NT2/D1 (cell line): ENCODE data around the gene CDC42SE1.

Experiments
- DNase-seq: peaks from one replicate; pipeline ENCODE4 v3.0.0-alpha.2; 2011; ENCODE audit warnings: low read depth, low spot score
- H3K27me3 ChIP-seq: 2 replicates; pipeline ENCODE4 v1.6.0; 2011; ENCODE audit warnings: mild to moderate bottlenecking; ENCODE audit not compliant: insufficient read length, insufficient read depth
- H3K36me3 ChIP-seq: 2 replicates; pipeline ENCODE4 v1.6.1; 2011; ENCODE audit warnings: mild to moderate bottlenecking, low read length, mixed read lengths; ENCODE audit not compliant: insufficient read depth, insufficient read length
- H3K4me1 ChIP-seq: 2 replicates; pipeline ENCODE4 v1.5.1; 2011; ENCODE audit not compliant: insufficient read depth, insufficient read length
- H3K4me3 ChIP-seq: 2 replicates; pipeline ENCODE4 v1.5.1; 2011; ENCODE audit warnings: low read depth; ENCODE audit not compliant: insufficient read length
- H3K9ac ChIP-seq: 2 replicates; pipeline ENCODE4 v1.6.0; 2011; ENCODE audit warnings: low read depth; ENCODE audit not compliant: insufficient read length
- H3K9me3 ChIP-seq: 2 replicates; pipeline ENCODE4 v1.5.1; 2011; ENCODE audit warnings: mild to moderate bottlenecking, low read length; ENCODE audit not compliant: insufficient read depth
- SUZ12 ChIP-seq: IDR thresholded peaks from 2 replicates; pipeline ENCODE4 v1.6.1; 2011; ENCODE audit not compliant: insufficient read length, insufficient read depth; ENCODE audit errors: extremely low read depth
- YY1 ChIP-seq: IDR thresholded peaks from 2 replicates; pipeline ENCODE4 v1.6.1; 2011; ENCODE audit not compliant: insufficient read length, insufficient read depth
- ZNF274 ChIP-seq: IDR thresholded peaks from 2 replicates; pipeline ENCODE4 v1.6.1; 2011; ENCODE audit warnings: mild to moderate bottlenecking, low read depth, low read length

Gene CDC42SE1

DNA sequence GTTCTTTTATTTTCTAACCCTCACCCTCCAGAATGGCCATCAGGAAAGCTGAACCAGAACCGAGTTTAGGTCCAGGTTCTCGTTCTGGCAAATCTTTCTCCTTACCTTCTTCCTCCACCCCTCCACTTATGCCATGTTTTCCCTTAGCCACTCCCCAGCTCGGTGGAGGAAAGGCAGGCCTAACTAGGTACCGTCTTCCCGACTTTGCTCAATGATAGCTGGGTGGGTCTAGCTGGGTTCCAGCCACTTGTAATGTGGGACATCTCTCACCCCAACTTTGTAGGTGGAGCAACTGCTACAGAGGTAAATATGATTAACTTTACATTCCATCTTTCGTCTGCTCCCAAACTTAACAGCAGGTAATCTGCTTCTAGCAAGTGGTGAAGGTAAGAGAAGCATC lies 22.4 kb downstream of the CDC42SE1 start:
- H3K36me3 ChIP-seq = peaks cover 20% of the 10 kb centered on the region
- H3K4me1 ChIP-seq = no peaks in the 10 kb centered on the region
- H3K4me3 ChIP-seq = no peak overlapping the region
- no peaks in the 10 kb centered on the region for H3K9me3 ChIP-seq
- DNase-seq = no peak
- H3K9ac ChIP-seq = no peak overlapping the region
- no peak for TF ChIP-seq SUZ12
- no peak for TF ChIP-seq ZNF274
- TF ChIP-seq YY1 = no peak
- H3K27me3 ChIP-seq = no peaks in the 10 kb centered on the region

GRCh38 chr1:151036356-151036755 lies 23.1 kb downstream of the CDC42SE1 start, which contains the start of gene BNIPL:
Gene BNIPL, plus strand, starts transcription at chr1:151036586. Its CDS starts 140 bp downstream, at chr1:151036726.
- Histone ChIP-seq H3K9ac (no peak within 1 kb of the TSS), H3K9me3 (no peaks in the 10 kb centered on the region), H3K36me3 (peaks cover 22% of the 10 kb centered on the region), H3K27me3 (no peaks in the 10 kb centered on the region), H3K4me1 (no peaks in the 10 kb centered on the region), H3K4me3 (no peak within 1 kb of the TSS)
- DNase-seq = no peak
- TF ChIP-seq YY1 (no peak), ZNF274 (no peak), SUZ12 (no peak)

DNA sequence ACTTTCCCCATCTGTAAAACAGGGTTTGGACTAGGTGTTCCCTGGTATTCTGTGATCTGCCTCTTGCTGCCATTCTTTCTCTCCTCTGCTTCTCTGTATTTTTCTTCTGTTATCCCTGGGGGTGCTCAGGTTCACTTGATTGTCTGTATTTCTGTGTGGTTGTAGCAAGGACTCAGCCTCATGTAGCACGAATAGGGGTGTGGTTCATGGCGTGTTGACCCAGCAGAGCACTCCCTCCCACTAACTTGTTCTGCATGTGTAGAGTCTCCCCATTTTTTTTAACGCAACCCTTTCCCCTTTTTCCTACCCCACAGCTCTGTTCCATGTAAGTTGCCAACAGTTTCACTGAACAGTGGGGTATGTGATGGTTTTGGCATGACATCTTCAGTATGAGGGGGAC lies 24.3 kb downstream of the CDC42SE1 start:
- Histone ChIP-seq H3K9me3 (no peaks in the 10 kb centered on the region), H3K4me3 (no peak overlapping the region), H3K27me3 (no peaks in the 10 kb centered on the region), H3K9ac (no peak overlapping the region), H3K36me3 (peaks cover 29% of the 10 kb centered on the region), H3K4me1 (no peaks in the 10 kb centered on the region)
- no peak for DNase-seq
- TF ChIP-seq SUZ12 (no peak), ZNF274 (no peak), YY1 (no peak)

GRCh38 chr1:151032164-151032563 lies 27.3 kb downstream of the CDC42SE1 start:
- no peak for DNase-seq
- Histone ChIP-seq H3K9ac (no peak overlapping the region), H3K36me3 (peaks cover 52% of the 10 kb centered on the region), H3K27me3 (no peaks in the 10 kb centered on the region), H3K9me3 (no peaks in the 10 kb centered on the region), H3K4me3 (no peak overlapping the region), H3K4me1 (no peaks in the 10 kb centered on the region)
- TF ChIP-seq SUZ12 = no peak
- no peak for TF ChIP-seq ZNF274
- TF ChIP-seq YY1 = no peak

GRCh38 chr1:151026460-151026859 lies 33.0 kb downstream of the CDC42SE1 start:
- Histone ChIP-seq H3K36me3 (peaks cover 49% of the 10 kb centered on the region), H3K4me3 (no peak overlapping the region), H3K4me1 (no peaks in the 10 kb centered on the region), H3K27me3 (no peaks in the 10 kb centered on the region), H3K9me3 (no peaks in the 10 kb centered on the region), H3K9ac (no peak overlapping the region)
- TF ChIP-seq ZNF274 = no peak
- no peak for TF ChIP-seq SUZ12
- no peak for TF ChIP-seq YY1
- DNase-seq = no peak

DNA sequence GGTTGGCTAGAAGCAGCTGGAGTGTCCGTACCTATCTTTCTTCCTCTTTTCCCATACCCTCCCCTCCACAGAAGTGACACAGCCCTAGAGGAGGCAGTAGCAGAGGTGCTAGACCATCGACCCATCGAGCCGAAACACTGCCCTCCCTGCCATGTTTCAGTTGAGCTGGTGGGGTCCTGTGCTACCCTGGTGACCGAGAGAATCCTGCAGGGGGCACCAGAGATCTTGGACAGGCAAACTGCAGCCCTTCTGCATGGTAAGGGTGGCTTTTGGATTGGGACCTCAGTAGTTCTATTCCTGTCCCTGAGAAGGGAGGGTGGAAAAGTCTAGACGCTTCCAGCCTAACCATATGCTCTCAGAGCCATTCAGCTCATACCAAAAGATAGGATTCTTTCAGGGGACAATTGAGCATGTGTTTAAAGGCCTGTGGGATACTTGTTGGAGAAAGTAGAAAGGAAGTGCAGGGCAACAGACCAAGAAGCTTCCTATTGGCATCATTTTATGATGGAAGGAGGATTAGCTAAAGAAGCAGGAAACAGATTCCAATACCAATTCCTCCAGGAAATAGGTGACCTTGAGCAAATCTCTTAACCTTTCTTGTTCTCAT lies 34.8 kb downstream of the CDC42SE1 start:
- H3K36me3 ChIP-seq = peaks cover 39% of the 10 kb centered on the region
- TF ChIP-seq ZNF274 (no peak), SUZ12 (no peak), YY1 (no peak)
- H3K4me1 ChIP-seq = no peaks in the 10 kb centered on the region
- no peak overlapping the region for H3K9ac ChIP-seq
- H3K9me3 ChIP-seq = no peaks in the 10 kb centered on the region
- H3K4me3 ChIP-seq = no peak overlapping the region
- H3K27me3 ChIP-seq = no peaks in the 10 kb centered on the region
- DNase-seq = peak; percentile 85

GRCh38 chr1:151013518-151013917 lies 45.9 kb downstream of the CDC42SE1 start:
- TF ChIP-seq YY1 (no peak), SUZ12 (no peak), ZNF274 (no peak)
- H3K4me3 ChIP-seq = no peak overlapping the region
- DNase-seq = no peak
- no peak overlapping the region for H3K9ac ChIP-seq
- H3K9me3 ChIP-seq = no peaks in the 10 kb centered on the region
- peaks cover 17% of the 10 kb centered on the region for H3K36me3 ChIP-seq
- no peaks in the 10 kb centered on the region for H3K27me3 ChIP-seq
- peaks cover 2% of the 10 kb centered on the region for H3K4me1 ChIP-seq

- no peaks in the 10 kb centered on the region for H3K27me3 ChIP-seq
- H3K4me1 ChIP-seq = peaks cover 2% of the 10 kb centered on the region
- no peak for TF ChIP-seq SUZ12
- no peak for TF ChIP-seq ZNF274
- TF ChIP-seq YY1 = no peak
- peaks cover 10% of the 10 kb centered on the region for H3K36me3 ChIP-seq
- no peak for DNase-seq
- H3K4me3 ChIP-seq = no peak overlapping the region
- H3K9ac ChIP-seq = no peak overlapping the region
- no peaks in the 10 kb centered on the region for H3K9me3 ChIP-seq
These were observed 46.5 kb downstream of the CDC42SE1 start for GRCh38 chr1:151012684-151013471.
